GM18520 (cell line): Measurements from ENCODE around the gene CENPM.

Source experiments
- ATAC-seq: cut with Tn5 transposase; IDR thresholded peaks from one replicate; pipeline ENCODE4 v1.9.1; 2021; ENCODE audit not compliant: unreplicated experiment

The CENPM gene

DNA sequence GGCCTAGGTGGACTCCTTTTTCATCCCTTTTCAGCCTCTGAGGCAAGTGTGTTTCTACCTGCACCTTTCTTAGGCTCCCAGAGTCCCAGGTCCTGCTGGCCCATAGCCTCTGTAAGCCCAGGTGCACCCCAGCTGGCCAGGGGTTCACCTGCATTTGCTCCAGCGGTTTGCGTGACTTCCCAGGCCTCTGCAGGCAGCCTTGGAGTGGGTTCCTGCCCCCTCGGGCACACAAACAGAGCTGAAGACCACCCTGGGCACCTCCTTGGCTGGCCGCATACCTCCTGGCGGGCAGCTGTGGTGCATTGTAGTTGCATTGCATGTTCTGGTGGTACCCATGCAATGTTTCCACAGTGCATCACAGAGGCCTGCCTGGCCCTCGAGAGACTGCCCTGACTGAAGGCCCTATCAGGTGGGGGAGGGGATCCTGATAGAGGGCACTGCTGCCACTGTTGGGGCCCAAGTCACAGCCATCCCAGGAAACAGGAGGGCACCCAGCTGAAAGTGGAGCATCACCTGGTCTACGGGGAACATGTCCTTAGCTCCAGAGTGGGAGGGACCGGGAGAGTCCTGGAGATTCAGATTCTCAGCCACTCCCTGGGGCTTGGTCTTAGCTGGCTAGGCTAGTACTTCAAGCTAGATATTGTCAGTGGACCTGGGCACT is 46.2 kb downstream of the CENPM start:
- ATAC-seq: no peak

DNA sequence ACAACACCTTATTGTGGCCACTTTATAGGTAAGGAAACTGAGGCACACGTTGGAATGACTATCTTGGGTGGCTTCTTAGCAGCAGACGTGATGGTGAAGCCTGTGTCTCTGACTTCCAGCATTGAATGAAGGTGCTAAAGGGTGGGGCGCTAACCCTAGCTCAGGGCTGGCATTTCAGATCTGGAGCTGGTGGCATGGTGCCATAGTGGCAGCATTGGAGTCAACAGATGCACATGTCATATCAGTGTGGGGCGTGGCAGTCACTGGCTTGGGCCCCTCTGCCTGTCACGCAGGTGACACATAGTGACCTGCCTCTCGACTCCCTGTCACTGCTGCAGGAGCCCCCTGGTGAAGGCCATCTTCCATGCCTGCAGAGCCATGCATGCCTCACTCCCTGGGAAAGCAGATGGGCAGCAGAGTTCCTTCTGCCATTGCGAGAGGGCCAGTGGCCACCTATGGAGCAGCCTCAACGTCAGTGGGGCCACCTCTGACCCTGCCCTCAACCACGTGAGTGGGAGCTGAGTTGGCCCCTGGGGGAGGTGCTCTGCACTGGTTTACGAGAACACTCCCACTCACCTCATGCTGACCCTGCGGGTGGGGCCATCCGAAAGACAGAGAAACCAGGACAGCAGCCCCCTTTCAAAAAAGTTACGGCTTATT is 46.8 kb downstream of the CENPM start:
- ATAC-seq: no peak

DNA sequence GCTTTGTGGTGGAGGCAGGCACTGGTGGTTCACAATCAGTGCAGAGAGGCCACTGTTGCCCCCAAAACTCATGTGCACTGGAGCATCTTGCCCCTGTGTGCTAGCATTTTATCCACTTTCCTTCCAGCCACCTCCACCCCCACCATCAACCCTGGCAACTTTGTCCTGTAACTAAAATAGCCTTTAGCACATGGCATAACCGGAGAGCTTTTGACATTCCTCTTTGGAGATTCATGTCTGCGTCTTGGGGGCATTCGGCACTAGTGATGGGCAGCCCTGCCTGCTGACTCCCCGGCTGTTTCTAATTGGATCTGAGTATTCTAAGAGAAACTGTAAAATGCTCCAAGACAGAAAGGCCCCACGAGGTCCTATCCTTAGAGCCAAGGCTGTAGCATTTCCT is 47.8 kb downstream of the CENPM start:
- ATAC-seq: no peak

DNA sequence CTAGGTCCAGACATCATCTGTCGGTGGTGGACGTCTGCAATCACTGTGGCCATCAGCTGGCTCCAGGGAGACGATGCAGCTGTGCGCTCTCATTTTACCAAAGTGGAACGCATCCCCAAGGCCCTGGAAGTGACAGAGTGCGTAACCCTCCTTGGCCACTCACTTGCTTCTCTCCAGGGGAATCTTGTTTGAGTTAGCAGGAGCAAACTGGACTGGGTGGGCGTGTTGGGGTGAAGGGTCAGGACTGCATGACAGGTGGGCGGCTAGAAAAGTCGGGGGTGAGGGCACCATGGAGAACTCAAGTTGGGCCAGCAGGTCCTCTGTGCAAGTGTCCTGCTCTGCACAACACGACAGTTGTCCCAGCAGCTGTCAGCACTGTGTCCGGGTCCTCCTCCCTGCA is 48.3 kb downstream of the CENPM start:
- no peak for ATAC-seq

DNA sequence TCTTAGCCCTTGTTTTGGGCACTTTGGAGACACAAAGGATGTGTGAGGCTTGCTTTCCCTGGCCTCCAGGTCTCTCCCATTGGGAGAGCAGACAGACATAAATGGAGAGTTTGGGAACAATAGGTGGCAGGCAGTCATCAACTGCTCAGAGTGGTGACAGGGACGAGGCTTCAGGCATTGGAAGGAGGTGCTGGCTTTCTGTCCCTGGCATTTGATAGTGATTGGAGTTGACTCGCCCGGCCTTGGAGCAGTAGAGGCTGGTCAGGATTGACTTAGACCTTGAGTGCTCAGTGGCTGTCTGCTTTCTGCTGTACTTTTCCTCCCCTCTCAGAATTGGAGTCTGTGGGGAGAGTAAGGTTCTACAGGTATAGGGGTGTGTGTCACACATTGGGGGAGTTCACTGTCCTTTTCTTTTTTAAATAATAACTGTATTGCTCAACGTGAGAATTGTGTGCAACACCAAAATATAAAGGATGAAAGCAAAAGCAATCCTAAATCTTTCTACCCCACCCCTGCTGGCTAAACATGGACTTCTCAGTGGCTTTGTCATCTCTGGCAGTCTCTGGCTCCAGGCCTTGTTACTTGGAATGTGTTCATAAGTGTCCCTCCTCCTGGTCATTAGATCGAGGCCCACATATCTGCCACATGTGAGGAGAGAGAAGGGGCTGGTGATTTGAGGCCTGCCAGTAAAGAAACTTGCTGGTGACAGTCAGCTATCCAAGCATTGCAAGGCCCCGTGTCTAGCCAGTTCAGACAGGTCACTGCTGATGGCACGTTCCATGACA is 53.2 kb downstream of the CENPM start:
- no peak for ATAC-seq

DNA sequence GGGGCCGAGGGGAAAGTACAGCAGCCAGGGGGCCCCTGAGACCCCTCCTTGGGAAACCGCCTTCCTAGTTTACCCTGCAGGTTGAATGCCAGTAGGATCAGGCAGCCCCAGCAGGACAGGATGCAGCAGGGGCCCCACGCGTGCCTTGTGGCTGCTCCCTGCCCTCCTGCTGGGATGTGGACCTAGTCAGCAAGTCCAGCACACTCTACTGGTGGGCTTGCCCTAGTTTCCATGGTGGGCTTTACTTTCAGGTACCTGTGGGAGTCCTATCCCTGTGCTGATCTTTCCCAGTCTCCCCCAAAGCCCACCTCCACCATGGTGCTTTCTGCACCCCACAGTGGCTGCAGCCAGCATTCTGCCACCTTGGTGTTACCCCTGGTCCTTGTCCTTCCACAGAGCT is 54.2 kb downstream of the CENPM start:
- ATAC-seq: no peak

DNA sequence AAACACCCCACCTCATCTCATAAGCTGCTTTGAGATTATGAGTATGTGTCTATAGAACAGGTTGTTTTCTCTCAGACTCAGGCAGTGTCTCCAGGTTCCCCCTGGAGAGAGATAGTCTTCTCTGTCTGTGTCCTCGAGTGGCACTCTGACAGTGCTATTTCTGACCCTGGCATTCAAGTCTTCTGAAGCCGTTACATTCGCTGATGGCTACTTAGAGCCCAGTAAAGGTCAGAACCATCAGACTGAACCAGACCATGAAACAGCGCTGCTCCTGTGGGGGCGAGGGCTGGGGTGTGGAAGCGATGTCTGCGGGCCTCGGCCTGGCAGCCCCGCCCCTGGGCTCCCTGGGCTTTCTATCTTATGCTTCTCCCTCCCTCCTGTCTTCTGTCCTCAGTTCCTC is 55.5 kb downstream of the CENPM start:
- ATAC-seq: no peak
